Erythroblast (primary cell): ENCODE data around the gene HTR6.

ENCODE experiments used
- GATA1 ChIP-seq: IDR thresholded peaks from 2 replicates; pipeline ENCODE4 v1.6.1; 2011; ENCODE audit warnings: low read depth, mild to moderate bottlenecking, control low read depth, low read length, moderate library complexity
- POLR2A ChIP-seq: IDR thresholded peaks from 2 replicates; pipeline ENCODE4 v1.6.1; 2011; ENCODE audit warnings: mild to moderate bottlenecking, low read length

DNA sequence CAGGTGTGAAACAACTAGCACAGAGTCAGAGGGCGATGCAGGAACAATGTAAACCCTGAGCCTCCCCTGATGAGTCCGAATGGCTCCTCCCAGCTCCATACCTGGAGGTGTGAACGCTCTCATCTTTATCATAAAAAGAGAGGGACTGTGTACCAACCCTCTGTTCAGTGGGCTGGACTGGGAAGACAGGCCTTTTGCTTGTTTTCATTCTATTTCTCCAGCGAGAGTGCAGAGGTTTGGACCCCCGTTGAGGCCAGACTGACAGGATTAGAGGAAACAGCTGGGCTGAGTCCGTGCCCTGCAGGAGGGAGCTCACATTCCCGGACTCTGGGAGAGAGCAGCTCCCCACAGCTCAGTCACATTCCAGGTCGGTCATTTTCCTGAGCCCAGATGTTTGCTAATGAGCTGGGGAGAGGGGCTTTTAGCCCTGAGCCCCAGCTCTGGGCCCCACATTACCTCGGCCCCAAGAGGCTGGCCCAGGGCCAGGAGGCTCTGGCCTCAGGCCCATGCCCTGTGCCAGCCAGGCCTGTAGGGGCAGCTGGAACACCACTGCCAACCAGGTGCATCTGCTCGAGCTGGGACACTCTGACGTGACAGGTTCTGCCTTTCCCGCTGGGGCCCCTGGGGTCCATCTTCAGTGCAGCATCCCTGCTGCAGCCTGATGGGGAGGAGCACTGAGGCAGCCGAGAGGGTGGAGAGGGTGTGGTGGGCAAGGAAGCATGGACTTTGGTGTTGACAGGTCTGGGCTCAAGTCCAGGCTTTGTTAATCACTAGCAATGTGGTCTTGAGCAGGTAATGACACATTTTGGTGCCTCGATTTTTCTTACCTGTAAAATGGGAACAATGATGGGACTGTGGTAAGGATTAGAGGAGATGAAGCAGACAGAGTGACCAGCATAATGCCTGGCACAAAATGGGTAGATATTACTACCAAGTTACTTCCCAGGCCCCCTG is 24.0 kb upstream of the HTR6 start:
- TF ChIP-seq POLR2A: no peak
- TF ChIP-seq GATA1: no peak
